Pulmonary artery endothelial cell (primary cell): Measurements from ENCODE around the gene RICTOR. TPM values are rescaled to one million over a fixed set of nuclear protein-coding genes. Genes with fewer than 3 reads are reported as not detected.
"Not testable (repeated sequence)": the region's sequence is repeated elsewhere in the genome, so short reads cannot be mapped to it uniquely, and the experiment has no call there.

Source experiments
- DNase-seq: peaks from one replicate; pipeline ENCODE4 v3.0.0-alpha.2; 2011; ENCODE audit warnings: low read depth, low spot score
- total RNA-seq: library from RNA; depleted of rRNA; stranded (reverse); fragments of >200 nt; gene quantifications from 2 replicates; pipeline ENCODE4 v1.2.3, GENCODE V29; 2014

RICTOR gene
- total RNA-seq, 1 donor from 2014 or later = 31.7 TPM

DNA sequence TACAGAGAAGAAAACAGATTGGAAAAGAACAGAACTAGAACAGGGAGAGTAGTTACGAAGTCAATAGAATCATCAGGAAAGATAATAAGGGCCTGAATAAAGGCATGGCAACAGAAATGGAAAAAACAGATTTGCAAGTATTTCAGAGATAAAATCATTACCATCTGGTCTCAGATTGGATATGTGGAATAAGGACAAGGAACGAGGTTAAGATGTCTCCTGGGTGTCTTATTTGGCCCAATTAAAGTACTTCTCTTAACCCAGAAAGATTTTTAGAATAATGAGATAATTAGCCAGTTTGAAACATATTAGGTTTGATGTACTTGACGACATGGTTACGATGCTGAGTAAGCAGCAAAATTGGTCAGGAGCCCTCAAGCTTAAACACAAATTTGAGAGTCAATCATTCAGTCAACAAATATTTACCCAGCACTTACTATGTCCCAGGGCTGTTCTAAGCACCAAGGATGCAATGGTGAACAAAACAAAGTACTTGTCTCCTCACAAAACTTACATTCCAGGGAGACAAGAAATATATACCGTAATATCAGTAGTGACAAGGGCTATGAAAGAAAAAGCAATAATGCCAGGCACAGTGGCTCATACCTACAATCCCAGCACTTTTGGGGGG is 18.3 kb downstream of the RICTOR start:
- DNase-seq = no peak

DNA sequence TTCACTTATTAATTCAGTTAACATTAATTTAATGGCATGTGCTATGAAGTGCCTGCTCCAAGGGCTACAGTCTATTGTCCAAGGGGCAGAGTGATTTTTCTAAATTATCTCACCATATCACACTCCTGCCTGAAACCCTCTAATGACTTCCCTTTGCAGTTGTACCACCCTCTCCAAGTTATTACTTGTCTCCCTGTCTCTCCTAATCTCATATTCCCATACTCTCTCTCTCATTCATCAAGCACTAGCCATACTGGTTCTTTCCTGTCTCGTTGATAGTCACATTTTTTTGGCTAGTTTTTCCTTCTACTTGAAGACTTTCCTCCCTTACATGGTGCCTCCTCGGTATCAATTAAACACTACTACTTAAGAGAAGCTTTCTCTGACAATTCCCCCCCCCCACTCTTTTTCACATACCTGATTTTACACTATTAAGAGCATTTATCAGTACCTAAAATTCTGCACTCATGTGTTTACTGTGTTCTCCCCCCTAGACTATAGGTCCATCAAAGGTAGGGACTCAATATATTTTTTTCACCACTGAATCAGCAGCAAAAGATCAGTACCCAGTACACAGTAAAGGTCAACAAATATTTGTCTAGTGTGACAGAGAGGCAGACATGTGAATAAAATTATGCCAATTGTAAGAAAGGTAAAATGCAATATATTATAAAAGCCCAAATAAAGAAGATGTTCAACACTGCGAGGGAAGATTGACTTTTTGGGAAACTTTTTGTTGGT is 19.0 kb downstream of the RICTOR start:
- no peak for DNase-seq

DNA sequence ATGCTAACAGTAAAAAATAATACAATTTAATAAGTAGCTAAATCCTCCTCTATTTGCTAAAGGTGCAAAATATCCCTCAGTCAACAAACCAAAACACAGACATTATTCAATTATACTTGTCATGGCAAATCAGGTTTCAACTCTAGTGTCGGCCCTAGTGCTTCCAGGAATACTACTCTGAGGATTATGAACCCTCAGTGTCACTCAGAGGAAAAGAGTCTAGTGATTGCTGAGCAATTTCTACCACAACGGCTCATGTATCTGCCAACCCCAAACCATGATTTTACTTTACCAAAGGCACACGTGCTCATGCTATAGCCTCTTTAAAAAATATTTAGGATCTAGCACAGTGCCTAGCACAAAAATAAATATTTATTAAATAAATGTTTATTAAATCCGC is 21.0 kb downstream of the RICTOR start:
- no peak for DNase-seq

DNA sequence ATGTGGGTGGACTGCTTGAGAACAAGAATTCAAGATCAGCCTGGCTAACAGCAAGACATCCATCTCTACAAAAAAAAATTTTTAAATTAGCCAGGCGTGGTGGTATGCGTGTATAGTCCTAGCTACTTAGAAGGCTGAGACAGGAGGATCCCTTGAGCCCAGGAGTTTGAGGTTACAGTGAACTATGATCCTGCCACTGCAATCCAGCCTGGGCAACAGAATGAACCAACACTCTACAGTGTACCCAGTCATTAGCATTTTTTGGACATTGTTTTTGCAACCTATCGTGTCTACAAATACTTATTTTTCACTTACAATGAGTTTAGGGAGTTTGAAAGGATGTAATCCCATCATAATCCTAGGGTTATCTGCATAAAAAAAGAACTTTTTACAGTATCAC is 22.1 kb downstream of the RICTOR start:
- DNase-seq = no peak

DNA sequence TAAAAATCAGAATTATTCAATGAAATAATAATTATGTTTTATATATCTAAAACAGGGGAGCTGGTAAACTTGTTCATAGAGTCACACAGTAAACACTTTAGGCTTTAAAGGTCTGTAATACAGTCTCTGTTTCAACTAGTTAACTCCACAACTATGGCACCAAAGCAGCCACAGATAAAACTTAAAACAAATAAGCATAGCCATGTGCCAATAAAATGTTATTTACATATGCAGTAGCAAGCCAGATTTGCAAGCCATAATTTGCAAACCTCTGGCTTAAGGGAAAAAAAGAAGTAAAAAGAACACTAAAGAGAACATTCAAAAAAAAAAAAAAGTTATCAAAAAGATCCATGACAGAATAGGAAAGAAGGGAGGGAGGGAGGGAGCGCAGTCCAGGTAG is 24.9 kb downstream of the RICTOR start:
- no peak for DNase-seq

DNA sequence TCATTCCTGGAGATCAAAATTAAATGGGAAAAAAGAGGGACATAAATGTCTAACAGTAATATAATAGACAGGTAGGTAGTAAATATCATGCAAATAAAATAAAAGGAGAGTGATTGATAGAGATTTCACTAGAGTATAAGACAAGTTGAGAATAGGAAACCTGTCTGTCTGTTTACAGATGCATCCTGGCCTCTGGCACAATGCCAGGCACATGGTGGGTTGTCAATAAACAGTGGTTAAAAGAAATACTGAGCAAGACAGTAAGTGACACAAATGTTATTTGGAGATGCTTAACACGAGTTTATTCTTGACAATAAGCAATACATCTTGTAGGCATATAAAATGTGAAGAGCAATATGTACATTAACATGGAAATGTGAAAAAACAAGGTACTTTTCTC is 33.3 kb downstream of the RICTOR start:
- DNase-seq = no peak

DNA sequence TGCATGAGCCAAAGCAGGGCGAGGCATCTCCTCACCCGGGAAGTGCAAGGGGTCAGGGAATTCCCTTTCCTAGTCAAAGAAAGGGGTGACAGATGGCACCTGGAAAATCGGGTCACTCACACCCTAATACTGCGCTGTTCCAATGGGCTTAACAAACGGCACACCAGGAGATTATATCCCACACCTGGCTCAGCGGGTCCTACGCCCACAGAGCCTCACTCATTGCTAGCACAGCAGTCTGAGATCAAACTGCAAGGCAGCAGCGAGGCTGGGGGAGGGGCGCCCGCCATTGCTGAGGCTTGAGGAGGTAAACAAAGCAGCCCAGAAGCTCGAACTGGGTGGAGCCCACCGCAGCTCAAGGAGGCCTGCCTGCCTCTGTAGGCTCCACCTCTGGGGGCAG is 39.7 kb downstream of the RICTOR start:
- DNase-seq = not testable (repeated sequence)

DNA sequence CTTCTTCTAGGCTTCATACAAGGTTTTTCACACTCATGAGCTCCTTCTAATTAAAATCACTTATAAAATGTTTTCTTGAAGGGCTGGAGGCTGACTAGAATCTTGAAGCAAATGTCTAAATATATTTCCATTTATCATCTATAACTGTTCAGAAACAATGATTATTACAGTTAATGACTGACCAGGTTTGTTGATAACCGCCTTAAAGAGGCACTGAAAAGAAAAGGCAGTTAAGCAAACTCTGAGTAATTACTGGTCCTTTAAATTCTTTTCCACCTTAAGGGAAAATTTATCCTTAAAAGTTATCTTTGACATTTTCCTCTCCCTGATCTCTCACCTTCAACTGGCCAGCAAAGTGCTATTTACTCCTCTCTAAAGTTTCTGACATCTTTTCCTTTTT is 43.2 kb downstream of the RICTOR start:
- no peak for DNase-seq

DNA sequence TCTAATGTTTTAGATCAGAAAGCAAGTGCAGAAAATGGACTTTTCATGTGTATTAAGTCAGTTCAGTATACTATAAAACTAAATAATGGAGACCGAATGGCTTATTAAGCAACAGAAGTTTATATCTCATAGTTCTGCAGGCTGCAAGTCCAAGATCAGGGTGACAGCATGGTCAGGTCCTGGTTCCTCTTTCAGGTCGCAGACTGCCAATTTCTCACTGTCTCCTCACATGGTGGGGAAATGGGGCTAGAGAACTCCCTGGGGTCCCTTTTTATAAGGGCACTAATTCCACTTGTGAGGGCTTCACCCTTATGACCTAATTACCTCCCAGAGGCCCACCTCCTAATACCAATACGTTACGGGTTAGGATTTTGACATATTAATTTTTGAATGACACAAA is 48.7 kb downstream of the RICTOR start:
- no peak for DNase-seq

DNA sequence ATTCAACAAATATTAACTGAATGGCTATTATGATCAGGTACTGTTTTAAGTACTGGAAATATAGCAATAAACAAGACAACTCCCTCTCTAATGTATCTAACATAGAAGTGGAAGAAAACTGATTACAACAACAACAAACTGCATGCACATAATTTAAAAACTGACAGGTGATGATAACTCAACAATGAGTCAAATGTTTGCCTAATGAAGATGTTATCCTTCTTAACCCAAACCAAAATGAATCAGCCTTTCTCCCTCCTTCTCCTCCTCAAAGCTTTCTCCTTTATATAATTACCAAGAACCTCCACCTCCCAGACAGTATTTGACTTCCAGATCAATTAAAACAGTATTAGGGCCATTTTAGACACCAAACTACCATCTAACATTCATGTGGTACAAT is 49.3 kb downstream of the RICTOR start:
- no peak for DNase-seq

DNA sequence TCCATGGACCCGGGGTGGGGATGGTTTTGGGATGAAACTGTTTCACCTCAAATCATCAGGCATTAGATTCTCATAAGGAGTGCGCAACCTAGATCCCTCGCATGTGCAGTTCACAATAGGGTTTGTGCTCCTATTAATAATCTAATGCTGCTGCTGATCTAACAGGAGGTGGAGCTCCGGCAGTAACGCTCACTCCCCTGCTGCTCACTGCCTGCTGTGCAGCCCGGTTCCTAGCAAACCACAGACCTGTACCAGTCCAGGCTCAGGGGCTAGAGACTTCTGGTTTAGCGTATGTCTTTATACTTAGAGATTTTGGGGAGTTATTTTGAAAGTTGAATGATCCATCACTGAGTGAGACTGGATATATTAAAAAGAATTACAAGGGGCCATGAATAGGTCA is 50.2 kb downstream of the RICTOR start:
- no peak for DNase-seq

DNA sequence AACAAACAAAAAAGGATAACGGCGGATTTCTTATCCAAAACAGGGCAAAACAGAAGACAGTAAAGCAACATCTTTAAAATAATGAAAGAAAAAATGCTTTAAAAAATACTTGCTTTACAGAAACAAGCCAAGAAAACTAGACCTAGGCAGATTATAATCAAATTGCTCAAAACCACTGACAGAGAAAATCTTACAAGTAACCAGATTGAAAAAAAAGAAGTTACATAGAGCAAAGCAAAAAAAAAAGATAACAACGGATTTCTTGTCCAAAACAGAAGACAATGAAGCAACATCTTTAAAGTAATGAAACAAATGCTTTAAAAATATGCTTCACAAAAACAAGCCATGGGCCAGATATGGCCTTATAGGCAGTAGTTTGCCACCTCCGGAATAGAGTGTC is 51.1 kb downstream of the RICTOR start:
- DNase-seq = no peak

DNA sequence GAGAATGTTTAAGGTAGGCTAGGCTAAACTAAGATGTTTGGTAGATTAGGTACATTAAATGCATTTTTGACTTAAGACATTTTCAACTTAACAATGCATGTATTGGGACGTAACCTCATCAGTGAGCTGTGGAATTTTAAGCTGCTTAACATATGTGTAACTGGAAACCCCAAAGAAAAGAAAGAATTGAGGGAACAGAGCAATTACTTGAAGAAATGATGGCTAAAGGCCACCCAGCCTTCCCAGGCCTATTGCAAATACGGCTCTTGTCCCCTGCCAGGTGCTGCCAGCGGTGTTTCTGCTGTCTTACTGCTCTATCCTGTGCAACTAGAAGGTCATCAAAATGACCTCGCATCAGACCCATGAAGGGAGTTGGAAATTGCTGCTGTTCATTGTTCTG is 52.0 kb downstream of the RICTOR start:
- DNase-seq = no peak

DNA sequence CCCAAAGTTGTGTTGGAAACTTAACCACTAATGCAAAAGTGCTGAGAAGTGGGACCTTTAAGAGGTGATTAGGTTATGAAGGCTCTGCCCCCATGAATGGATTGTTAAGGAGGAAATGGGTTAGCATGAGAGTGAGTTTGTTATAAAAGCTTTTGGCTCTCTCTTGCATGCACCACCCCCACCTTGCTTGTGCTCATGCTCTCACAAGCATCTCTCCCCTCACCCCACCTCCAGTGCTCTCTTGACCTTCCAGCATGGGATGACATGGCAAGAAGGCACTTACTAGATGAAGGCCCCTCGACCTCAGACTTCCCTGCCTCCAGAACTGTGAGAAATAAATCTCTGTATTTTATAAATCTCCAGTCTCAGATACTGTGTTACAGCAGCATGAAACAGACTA is 52.8 kb downstream of the RICTOR start:
- DNase-seq = no peak

DNA sequence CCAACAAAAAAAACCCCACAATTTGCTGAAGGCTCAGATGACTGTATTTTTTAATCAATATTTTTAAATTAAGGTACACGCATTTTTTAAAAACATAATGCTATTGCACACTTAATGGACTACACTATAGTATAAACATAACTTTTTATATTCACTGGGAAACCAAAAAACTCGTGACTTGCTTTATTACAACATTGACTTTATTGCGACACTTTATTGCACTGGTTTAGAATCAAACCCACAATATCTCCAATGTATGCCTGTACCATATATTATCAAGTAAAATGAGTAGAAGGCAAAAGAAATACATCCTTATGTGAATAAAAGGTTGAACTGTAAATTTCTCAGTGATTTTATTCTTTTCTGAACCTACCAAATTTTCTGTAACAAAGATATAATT is 53.7 kb downstream of the RICTOR start:
- DNase-seq = no peak

DNA sequence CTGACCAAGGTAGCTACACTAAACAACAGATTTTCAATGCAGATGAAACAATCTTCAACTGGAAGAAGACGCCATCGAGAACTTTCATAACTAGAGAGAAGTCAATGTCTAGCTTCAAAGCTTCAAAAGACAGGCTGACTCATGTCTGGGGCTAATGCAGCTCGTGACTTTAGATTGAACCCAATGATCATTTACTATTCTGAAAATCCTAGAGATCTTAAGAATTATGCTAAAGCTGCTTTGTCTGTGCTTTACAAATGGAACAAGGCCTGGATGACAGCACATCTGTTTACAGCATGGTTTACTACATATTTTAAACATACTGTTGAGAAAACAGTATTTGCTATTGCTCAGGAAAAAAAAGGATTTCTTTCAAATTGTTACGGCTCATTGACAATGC is 54.9 kb downstream of the RICTOR start:
- no peak for DNase-seq

DNA sequence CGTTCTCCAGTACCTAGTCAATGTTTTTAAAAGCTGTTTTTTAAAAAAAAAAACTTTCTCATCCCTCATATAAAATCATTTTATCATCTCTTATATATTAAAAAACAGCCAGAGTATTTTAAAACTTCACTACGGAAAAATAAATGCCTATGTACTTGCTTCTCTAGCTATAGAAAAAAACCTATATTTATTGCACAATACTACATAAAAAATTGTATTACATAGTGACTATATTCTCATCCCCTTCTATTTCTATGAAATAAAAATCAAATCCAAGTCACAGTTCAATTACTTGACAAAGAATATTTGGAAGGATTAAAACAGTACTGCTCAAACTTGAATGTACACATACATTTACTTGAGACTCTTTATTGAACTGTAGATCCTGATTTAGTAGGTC is 56.7 kb downstream of the RICTOR start:
- DNase-seq = no peak

DNA sequence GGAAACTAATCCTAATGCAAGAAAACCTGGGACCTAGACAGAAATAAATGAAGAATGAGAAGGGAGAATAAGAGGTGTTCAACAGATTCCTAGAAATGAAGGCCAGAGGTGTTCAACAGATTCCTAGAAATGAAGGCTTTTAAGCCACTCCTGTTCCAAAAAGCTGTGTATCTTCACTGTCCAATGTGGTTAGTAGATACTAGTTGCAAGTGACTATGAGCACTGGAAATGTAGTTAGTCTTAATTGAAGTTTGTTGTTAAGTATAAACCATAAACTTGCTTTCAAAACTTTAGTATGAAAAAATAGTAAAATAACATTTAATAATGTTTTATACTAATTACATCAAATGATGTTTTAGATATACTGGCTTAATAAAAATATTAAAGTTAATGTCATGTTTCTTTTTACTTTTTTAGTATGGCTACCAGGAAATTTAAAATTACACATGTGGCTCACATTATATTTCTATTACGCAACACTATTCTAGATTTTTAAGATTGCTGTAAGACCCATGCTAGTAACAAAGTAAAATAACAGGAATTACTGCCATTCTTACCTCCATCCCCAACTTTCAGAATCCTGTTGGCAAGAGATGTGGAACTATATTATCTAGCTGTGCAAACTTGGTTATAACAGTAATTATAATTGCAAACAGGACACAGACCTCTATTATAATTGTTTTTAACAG is 57.5 kb downstream of the RICTOR start:
- DNase-seq = no peak

DNA sequence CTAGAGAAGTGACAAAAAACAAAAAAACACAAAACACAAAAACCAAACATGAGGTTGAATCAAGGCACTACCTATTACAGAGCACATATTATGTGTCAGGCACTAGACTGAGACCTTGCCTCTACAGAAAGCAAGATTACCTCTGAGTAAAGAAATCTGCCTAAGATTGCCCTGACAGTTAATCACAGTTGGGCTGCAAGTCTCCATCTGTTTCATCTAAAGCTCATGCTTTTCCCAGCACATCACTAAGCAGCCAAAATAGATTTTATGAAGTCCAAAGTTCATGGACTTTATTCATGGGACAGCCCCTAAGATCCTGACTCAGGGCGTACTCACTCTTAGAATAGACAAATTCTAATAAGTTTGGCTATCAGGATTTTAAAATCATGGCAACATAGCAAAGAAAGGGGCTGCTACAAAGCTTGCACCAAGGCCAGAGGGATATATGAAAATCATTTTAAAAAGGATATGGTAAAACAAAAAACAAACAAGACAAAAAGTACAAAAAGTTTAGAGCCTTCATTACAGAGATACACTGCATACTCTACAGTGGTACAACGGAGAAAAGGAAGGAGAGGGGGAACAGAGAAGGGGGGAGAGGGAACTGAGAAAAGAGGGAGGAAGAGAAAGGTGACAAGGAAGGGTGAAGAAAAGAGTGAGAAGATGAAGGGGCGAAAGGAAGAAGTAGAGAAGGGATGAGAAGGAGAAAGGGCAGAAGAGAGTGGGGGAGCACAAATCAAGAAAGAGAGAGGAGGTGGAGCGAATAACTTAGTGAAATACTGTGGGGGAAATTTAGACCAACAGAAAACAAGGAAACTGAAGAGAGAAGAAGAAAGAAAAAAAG is 58.2 kb downstream of the RICTOR start:
- no peak for DNase-seq

DNA sequence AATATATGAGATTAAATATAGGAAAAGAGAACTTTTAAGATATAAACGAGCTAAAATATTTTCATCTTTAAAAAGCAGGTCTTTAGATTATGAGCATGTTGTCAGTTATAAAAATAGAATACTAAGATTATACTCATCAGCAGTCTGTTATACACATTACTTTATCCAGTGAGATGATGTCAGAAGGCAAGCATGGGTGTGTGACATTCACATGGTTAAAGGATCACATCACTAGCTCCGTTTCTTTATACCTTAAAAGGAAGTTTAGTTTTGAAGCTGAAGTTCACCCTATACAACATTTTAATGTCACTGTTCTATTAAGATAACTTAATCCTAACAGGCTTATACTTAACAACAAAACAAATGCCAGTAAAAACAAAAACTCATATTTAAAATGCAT is 59.6 kb downstream of the RICTOR start:
- no peak for DNase-seq

DNA sequence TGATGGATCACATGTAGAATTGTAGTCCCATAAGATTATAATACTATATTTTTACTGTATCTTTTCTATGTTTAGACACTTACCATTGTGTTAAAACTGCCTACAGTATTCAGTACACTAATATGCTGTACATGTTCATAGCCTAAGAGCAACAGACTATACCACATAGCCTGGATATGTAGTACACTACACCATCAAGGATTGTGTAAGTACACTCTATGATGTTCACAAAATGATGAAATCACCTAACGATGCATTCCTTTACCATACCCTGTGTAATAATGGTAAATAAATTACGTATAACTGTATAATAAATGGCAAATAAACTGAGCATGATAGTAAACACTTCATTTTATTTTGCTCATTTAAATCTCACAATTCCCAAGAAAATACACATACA is 60.3 kb downstream of the RICTOR start:
- DNase-seq = no peak

DNA sequence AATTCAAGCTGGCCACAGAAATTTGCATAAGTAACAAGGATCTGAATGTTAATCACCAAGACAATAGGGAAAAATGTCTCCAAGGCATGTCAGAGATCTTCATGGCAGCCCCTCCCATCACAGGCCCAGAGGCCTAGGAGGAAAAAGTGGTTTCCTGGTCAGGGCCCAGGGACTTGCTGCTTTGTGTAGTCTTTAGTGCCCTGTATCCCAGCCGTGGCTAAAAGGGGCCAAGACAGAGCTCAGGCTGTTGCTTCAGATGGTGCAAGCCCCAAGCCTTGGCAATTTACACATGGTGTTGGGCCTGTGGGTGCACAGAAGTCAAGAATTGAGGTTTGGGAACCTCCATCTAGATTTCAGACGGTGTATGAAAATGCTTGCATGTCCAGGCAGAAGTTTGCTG is 63.2 kb downstream of the RICTOR start:
- DNase-seq = not testable (repeated sequence)
